ENCODE data around the gene TLE3.

DNA sequence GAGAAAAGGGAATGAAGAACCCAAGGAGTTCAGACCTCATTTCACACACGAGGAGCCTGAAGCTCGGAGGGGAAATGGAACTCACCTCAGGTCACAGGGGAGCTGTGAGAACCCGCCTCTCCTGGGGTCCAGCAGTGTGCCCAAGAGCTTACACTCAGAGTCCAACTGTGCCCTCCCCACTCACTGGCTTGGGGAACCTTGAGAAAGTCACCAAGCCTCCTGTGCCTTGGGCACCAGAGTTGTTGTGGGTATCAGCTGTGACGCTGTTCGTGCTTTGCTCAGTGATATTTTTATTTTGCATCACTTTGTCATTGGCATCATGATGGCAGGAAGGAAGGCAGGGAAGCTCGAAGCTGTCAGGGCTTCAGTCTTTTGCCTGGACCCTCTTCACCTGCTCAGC, 83.4 kb downstream of the TLE3 start:
- no peak for TF ChIP-seq CTCF (IDR thresholded peaks at IDR 0.05)
- TF ChIP-seq POLR2A (IDR thresholded peaks at IDR 0.05): no peak
